ACC112 (cell line): ENCODE measurements around the gene RASGRF2.

ENCODE experiments used
- H2AFZ ChIP-seq: fragments of 200-600 bp; sonication (generic); one replicate; pipeline ENCODE4 v1.6.0; 2017; ENCODE audit warnings: antibody characterized with exemption, low read length; ENCODE audit not compliant: unreplicated experiment
- H3K27ac ChIP-seq: fragments of 200-600 bp; sonication (generic); 2 replicates; pipeline ENCODE4 v1.5.1; 2014; ENCODE audit warnings: low read depth, mild to moderate bottlenecking, antibody characterized with exemption, low read length, moderate library complexity
- H3K27me3 ChIP-seq: fragments of 200-600 bp; sonication (generic); 2 replicates; pipeline ENCODE4 v1.6.1; 2014; ENCODE audit warnings: mild to moderate bottlenecking, antibody characterized with exemption, low read length, moderate library complexity, mixed read lengths; ENCODE audit not compliant: insufficient read depth
- H3K36me3 ChIP-seq: fragments of 200-600 bp; sonication (generic); 2 replicates; pipeline ENCODE4 v1.6.1; 2016; ENCODE audit warnings: mild to moderate bottlenecking, antibody characterized with exemption, low read length, moderate library complexity, mixed read lengths; ENCODE audit not compliant: insufficient read depth
- H3K4me1 ChIP-seq: fragments of 200-600 bp; sonication (generic); one replicate; pipeline ENCODE4 v1.6.1; 2016; ENCODE audit warnings: low read length, mixed read lengths; ENCODE audit not compliant: insufficient read depth, unreplicated experiment, control insufficient read depth
- H3K4me3 ChIP-seq: fragments of 200-600 bp; sonication (generic); 2 replicates; pipeline ENCODE4 v1.5.1; 2014; ENCODE audit warnings: mild to moderate bottlenecking, low read depth, low read length
- H3K79me2 ChIP-seq: fragments of 200-600 bp; sonication (generic); one replicate; pipeline ENCODE4 v1.6.0; 2016; ENCODE audit warnings: low read length; ENCODE audit not compliant: control insufficient read depth, unreplicated experiment, insufficient read depth

RASGRF2 gene

DNA sequence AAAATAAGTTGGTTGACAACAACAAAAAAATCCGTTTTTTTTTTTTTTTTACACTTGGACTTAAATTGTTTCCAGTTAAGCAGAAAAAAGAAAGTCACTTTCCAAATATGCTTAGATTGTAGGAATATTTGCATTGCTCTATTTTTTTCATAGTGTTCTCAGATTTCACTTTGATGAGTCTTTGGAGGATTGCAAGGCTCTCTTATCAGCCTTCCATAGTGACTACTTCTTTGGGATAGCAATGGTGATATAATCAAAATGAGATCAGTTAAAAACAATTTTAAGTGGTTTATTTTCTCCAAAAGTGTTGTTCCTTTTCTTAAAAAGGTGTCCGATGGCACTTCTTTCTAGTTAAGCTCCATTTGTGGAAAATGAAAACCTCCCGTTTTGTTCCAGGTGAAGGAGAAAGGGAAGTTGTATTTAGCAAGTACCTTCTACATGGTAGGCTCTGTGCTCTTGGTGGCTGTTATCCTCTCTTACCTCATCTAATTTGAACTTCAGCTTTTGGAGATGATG lies 3.9 kb downstream of the RASGRF2 start:
- Histone ChIP-seq H3K36me3 (no peaks in the 10 kb centered on the region), H3K79me2 (no peaks in the 10 kb centered on the region), H3K27ac (peak overlapping the region; percentile 8; the same call in 1 of the 2 replicates), H2AFZ (peak overlapping the region; percentile 66), H3K4me1 (peaks cover 35% of the 10 kb centered on the region), H3K27me3 (peaks cover 23% of the 10 kb centered on the region), H3K4me3 (peak overlapping the region; percentile 38)

DNA sequence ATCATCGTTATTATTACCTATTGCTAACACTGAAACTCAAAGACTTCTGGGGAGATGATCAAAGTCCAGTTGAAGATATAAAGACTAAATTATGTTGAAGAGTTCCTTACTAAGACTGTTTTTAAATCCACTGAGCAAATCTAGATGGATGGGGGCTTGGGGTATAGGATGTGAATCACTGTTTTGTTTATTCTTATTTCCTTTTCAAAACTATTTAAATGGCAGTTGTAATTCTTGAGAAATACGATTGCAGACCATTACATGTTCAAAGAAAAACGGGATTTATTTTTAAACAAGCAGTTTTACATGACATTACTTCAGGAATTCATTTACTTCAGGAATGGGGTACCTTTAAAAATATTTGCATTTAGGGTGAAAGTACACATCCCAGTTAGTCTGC lies 4.3 kb downstream of the RASGRF2 start:
- Histone ChIP-seq H3K27me3 (peaks cover 18% of the 10 kb centered on the region), H3K4me3 (peak overlapping the region; percentile 38), H2AFZ (peak overlapping the region; percentile 66), H3K27ac (peak overlapping the region; percentile 8; the same call in 1 of the 2 replicates), H3K4me1 (peaks cover 35% of the 10 kb centered on the region), H3K36me3 (no peaks in the 10 kb centered on the region), H3K79me2 (no peaks in the 10 kb centered on the region)

DNA sequence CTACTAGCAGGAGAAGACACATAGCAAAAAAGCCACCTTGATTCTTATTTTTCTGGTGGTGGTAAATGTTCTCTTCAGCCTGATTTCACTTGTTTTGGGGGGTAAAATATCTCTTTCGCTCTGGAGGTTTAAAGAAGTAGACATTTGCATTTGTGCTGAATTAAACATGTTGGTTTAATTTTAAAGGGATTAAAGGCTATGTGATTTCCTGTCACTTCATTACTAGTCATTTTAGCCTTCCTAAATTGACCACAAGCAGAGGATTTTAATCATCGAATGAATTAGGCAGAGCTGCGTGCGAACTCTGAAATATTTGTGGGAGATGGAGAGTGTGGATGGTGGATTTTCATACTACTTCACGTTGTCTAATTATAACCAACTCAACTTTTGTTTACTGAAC lies 4.8 kb downstream of the RASGRF2 start:
- H3K4me3 ChIP-seq: peak overlapping the region; percentile 38; the same call in 1 of the 2 replicates
- no peaks in the 10 kb centered on the region for H3K79me2 ChIP-seq
- peaks cover 35% of the 10 kb centered on the region for H3K4me1 ChIP-seq

DNA sequence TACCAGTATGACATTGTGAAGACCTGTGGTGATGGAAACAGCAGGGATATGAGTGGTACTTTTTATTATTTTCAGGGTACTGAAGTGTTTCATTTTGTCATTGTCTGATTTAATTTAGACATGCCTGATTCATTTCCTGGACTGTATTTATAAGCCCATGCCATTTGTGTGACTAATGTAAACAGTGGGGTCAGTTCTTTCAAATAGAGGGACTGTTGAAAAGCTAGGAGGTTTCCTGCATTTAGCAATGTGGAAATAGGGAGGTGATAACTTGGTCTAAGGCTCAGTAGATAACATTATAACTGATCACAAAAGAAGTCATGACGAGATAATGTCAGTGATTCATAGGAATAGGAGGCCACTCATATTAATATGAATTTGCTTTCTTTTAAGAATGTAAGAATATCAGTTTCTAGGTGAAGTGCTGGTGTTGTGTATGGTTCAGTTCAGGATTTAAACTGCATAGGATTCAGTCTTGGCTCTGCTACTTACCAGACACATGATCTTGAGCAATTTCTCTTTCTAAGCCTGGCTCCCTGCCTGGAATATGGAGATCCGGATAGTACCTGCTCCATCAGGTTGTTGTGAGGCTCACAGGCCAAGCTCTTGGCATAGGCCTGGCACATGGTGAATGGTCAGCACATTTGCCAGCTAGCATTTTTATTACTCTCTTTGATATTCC lies 7.5 kb downstream of the RASGRF2 start:
- peaks cover 35% of the 10 kb centered on the region for H3K4me1 ChIP-seq
- peak overlapping the region; percentile 3; the same call in 1 of the 2 replicates for H3K4me3 ChIP-seq
- no peaks in the 10 kb centered on the region for H3K79me2 ChIP-seq
- no peaks in the 10 kb centered on the region for H3K27me3 ChIP-seq
- peak overlapping the region; percentile 93 for H3K27ac ChIP-seq
- no peaks in the 10 kb centered on the region for H3K36me3 ChIP-seq
- H2AFZ ChIP-seq: peak overlapping the region; percentile 74

More for the DNA sequence above, 4.8 kb downstream of the RASGRF2 start:
- peaks cover 14% of the 10 kb centered on the region for H3K27me3 ChIP-seq
- H3K36me3 ChIP-seq: no peaks in the 10 kb centered on the region
- peak overlapping the region; percentile 66 for H2AFZ ChIP-seq
- H3K27ac ChIP-seq: 0 out of 2 replicates have a peak overlapping the region, but pooled peaks have one; percentile 8

DNA sequence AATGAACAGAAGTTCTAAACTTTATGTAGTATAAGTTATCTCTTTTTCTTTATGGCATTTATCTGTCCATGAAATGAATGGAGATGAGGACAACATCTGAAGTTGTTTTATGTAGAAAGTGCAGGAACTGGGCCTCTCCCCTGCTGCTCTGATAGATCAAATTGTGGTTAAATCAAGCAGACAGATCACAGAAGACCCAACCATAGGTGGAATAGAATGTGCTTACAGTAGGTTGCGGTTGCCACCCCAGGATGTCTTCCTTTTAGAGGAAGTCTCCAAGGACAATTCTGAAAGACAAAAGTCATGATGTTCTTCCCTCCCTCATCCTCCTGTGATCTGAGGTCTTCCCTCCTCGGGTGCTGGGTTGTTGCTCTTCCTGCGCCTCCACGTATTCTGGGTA lies 12.9 kb downstream of the RASGRF2 start:
- Histone ChIP-seq H3K36me3 (no peaks in the 10 kb centered on the region), H3K27ac (no peak overlapping the region), H3K4me3 (no peak overlapping the region), H2AFZ (no peak overlapping the region), H3K4me1 (peaks cover 7% of the 10 kb centered on the region), H3K27me3 (no peaks in the 10 kb centered on the region), H3K79me2 (no peaks in the 10 kb centered on the region)

DNA sequence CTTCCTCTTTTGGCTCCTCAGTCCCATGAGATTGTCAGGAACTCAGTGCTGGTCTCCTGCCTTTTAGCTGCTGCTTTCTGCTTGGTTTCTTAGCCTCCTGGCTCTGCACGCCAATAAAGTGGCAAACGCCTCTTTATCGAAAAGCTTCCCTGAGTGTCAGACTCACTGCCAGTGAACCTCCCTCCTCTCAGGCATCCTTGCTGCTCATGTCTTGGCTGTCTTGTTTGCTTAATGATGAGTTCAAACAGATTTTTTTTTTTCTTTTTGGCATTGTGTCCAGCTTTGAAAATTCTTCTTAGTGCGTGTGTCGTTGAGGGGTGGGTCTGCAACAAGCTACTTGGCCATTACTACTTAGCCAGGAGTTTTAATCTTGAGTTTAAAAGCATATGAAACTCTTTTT lies 14.9 kb downstream of the RASGRF2 start:
- no peaks in the 10 kb centered on the region for H3K27me3 ChIP-seq
- H3K79me2 ChIP-seq: no peaks in the 10 kb centered on the region
- no peak overlapping the region for H2AFZ ChIP-seq
- no peaks in the 10 kb centered on the region for H3K4me1 ChIP-seq
- H3K36me3 ChIP-seq: no peaks in the 10 kb centered on the region
- H3K27ac ChIP-seq: no peak overlapping the region
- no peak overlapping the region for H3K4me3 ChIP-seq

DNA sequence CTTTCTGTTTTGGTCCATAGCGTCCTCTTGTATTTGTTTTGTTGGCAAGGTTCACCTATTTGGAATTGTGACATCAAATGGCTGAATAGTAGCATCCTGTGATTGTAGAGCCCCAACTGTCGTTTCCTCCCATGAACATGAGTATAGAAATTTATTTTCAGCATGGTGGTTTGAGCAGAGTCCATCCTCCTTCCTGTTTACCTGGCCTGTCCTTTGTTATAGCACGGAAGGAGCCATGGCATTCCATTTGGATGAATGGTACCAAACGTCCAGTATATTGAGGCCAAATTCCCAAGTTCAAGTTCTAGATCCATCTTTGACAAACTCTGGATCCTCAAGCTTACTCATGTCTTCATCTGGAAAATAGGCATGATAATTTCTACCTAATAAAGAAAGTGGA lies 16.8 kb downstream of the RASGRF2 start:
- no peak overlapping the region for H3K4me3 ChIP-seq
- H3K4me1 ChIP-seq: no peaks in the 10 kb centered on the region
- H3K79me2 ChIP-seq: no peaks in the 10 kb centered on the region
- no peak overlapping the region for H2AFZ ChIP-seq
- H3K36me3 ChIP-seq: no peaks in the 10 kb centered on the region
- H3K27ac ChIP-seq: no peak overlapping the region
- H3K27me3 ChIP-seq: no peaks in the 10 kb centered on the region

DNA sequence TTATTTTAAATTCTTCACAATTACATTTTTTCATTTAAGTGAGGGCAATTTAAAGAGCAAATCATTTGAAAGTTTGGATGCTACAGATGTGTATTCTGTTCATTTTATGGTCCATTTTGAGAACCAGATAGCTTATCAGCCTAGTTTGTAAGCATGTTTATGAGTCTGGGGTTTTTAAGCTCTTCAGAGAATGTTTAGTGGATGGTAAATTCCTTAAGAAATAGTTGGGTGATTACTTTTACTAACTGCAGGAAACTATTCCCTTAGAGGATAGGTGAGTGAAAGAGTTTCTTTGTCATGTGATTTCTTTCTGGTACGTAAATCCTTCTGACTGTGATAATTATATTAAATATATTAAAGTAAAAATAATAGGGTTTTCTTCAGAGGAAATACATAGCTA lies 17.6 kb downstream of the RASGRF2 start:
- Histone ChIP-seq H2AFZ (no peak overlapping the region), H3K4me1 (no peaks in the 10 kb centered on the region), H3K36me3 (no peaks in the 10 kb centered on the region), H3K4me3 (no peak overlapping the region), H3K79me2 (no peaks in the 10 kb centered on the region), H3K27ac (no peak overlapping the region), H3K27me3 (no peaks in the 10 kb centered on the region)

DNA sequence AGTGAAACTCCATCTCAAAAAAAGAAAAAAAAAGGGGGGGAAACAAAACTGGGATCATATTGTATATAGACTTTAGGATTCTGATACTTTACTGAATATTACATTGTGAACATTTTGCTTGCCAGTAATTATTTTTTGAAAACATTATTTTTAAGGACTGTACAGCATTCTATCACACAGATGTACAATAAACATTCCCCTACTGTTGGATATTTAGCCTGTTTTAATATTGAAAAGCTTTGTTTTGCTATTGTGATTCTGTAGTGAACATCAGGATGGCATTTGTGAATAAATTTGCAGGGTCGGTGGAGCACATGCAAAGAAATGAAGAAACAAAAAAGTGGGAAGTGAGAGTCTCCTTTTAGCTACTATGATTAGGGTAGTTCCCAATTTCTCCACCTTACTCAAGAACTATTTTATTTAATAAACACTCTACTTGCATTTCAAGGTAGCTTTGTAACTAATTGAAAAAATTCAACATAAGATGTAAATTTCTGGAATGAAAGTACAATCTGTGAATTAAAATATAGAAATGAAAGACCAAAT lies 18.7 kb downstream of the RASGRF2 start:
- H3K36me3 ChIP-seq: no peaks in the 10 kb centered on the region
- no peaks in the 10 kb centered on the region for H3K4me1 ChIP-seq
- H3K27me3 ChIP-seq: no peaks in the 10 kb centered on the region
- no peak overlapping the region for H3K4me3 ChIP-seq
- no peak overlapping the region for H3K27ac ChIP-seq
- no peaks in the 10 kb centered on the region for H3K79me2 ChIP-seq
- no peak overlapping the region for H2AFZ ChIP-seq

DNA sequence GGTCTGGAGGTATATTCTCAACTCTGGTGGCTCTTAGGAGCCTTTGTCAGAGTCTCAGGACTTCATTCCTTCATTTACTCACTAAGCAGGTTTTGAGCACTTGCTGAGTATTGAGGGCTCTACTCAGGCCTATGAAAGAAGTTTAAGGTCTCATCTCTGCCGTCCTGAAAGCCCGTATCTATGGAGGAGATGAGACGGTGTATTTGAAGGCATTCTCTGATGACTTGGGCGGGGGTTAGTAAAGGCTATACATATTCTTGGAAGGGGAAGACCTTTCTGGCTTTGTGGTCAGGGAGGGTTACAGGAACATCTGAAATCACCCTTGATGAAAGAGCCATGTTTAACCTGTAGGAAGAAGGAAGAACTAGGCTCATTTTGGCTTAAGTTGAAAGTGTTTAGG lies 21.9 kb downstream of the RASGRF2 start:
- no peak overlapping the region for H3K4me3 ChIP-seq
- peaks cover 5% of the 10 kb centered on the region for H3K4me1 ChIP-seq
- no peaks in the 10 kb centered on the region for H3K79me2 ChIP-seq
- H2AFZ ChIP-seq: no peak overlapping the region
- H3K36me3 ChIP-seq: no peaks in the 10 kb centered on the region
- no peaks in the 10 kb centered on the region for H3K27me3 ChIP-seq
- no peak overlapping the region for H3K27ac ChIP-seq
